GM18502 (cell line): ENCODE results near the gene IFITM5.
"Not testable (repeated sequence)": the region's sequence is repeated elsewhere in the genome, so short reads cannot be mapped to it uniquely, and the experiment has no call there.

ENCODE experiments used
- ATAC-seq: cut with Tn5 transposase; IDR thresholded peaks from one replicate; pipeline ENCODE4 v1.9.1; 2021; ENCODE audit warnings: mild to moderate bottlenecking; ENCODE audit not compliant: unreplicated experiment, poor library complexity

Gene IFITM5

GRCh38 chr11:299081-299891, at the start of gene IFITM5:
IFITM5 (minus strand) TSS chr11:299526; CDS start chr11:299490, 36 bp downstream.
- ATAC-seq = no peak

- ATAC-seq = no peak
Measured at GRCh38 chr11:346529-346928, 47.2 kb upstream of the IFITM5 start.

- ATAC-seq = no peak
Measured at GRCh38 chr11:344836-345578, 45.7 kb upstream of the IFITM5 start.

- no peak for ATAC-seq
Measured at GRCh38 chr11:342328-342727, 43.0 kb upstream of the IFITM5 start.

- ATAC-seq = no peak
Measured at GRCh38 chr11:340539-341512, 41.5 kb upstream of the IFITM5 start.

- ATAC-seq = no peak
Measured at GRCh38 chr11:339963-340362, 40.6 kb upstream of the IFITM5 start.

- ATAC-seq = no peak
Measured at GRCh38 chr11:337711-338110, 38.4 kb upstream of the IFITM5 start.

GRCh38 chr11:336659-337198, 37.4 kb upstream of the IFITM5 start:
- ATAC-seq = no peak

- ATAC-seq = no peak
Measured at GRCh38 chr11:335779-336658, 36.7 kb upstream of the IFITM5 start.

- no peak for ATAC-seq
Measured at GRCh38 chr11:334264-334994, 35.1 kb upstream of the IFITM5 start.

GRCh38 chr11:333616-334263, 34.4 kb upstream of the IFITM5 start:
- ATAC-seq = not testable (repeated sequence)

GRCh38 chr11:332651-333480, 33.5 kb upstream of the IFITM5 start:
- ATAC-seq = no peak

GRCh38 chr11:331358-332060, 32.2 kb upstream of the IFITM5 start:
- ATAC-seq = no peak

- no peak for ATAC-seq
Measured at GRCh38 chr11:330694-331357, 31.5 kb upstream of the IFITM5 start.

- ATAC-seq = no peak
Measured at GRCh38 chr11:330307-330693, 31.0 kb upstream of the IFITM5 start.

- ATAC-seq = no peak
Measured at GRCh38 chr11:329886-330253, 30.5 kb upstream of the IFITM5 start.
